Measurements from ENCODE around the gene ANLN.
A peak's percentile ranks its signal among the peaks of the same experiment; 100 is the strongest.
"Not testable (repeated sequence)": the region's sequence is repeated elsewhere in the genome, so short reads cannot be mapped to it uniquely, and the experiment has no call there.

Gene ANLN

GRCh38 chr7:36379831-36380504 is 9.7 kb upstream of the ANLN start:
- DNase-seq: no peak

- no peak for DNase-seq
These were observed 8.6 kb upstream of the ANLN start for GRCh38 chr7:36381056-36381455.

GRCh38 chr7:36383284-36383683 is 6.4 kb upstream of the ANLN start:
- not testable (repeated sequence) for DNase-seq

- not testable (repeated sequence) for DNase-seq
These were observed 4.0 kb upstream of the ANLN start for GRCh38 chr7:36385646-36386045.

GRCh38 chr7:36387435-36388231 is 2.0 kb upstream of the ANLN start:
- no peak for DNase-seq

GRCh38 chr7:36388423-36388822 is 1.2 kb upstream of the ANLN start:
- DNase-seq: no peak

GRCh38 chr7:36390199-36391090 is 783 bp downstream of the ANLN start:
- DNase-seq: peak; percentile 59

GRCh38 chr7:36391436-36392198 is 2.0 kb downstream of the ANLN start:
- peak; percentile 43 for DNase-seq

GRCh38 chr7:36393826-36394225 is 4.2 kb downstream of the ANLN start:
- no peak for DNase-seq

- no peak for DNase-seq
These were observed 5.7 kb downstream of the ANLN start for GRCh38 chr7:36395171-36395894.

- no peak for DNase-seq
These were observed 6.5 kb downstream of the ANLN start for GRCh38 chr7:36396150-36396549.

GRCh38 chr7:36400036-36400435 is 10.4 kb downstream of the ANLN start:
- DNase-seq: no peak

GRCh38 chr7:36400606-36401005 is 10.9 kb downstream of the ANLN start:
- DNase-seq: no peak

GRCh38 chr7:36403452-36403851 is 13.8 kb downstream of the ANLN start:
- DNase-seq: no peak

GRCh38 chr7:36404639-36405408 is 15.2 kb downstream of the ANLN start:
- DNase-seq: no peak

GRCh38 chr7:36405409-36405803 is 15.7 kb downstream of the ANLN start:
- DNase-seq: no peak

- DNase-seq: no peak
These were observed 16.5 kb downstream of the ANLN start for GRCh38 chr7:36406156-36406555.

- no peak for DNase-seq
These were observed 18.2 kb downstream of the ANLN start for GRCh38 chr7:36407636-36408550.

- DNase-seq: no peak
These were observed 18.9 kb downstream of the ANLN start for GRCh38 chr7:36408589-36408988.

- DNase-seq: no peak
These were observed 19.5 kb downstream of the ANLN start for GRCh38 chr7:36409180-36409579.

Data from GF-D8 (cell line).